ENCODE data around the gene ARHGAP26.

ARHGAP26 gene

GRCh38 chr5:143025376-143025775, 255.2 kb downstream of the ARHGAP26 start:
- DNase-seq = no peak

- no peak for DNase-seq
Observed at GRCh38 chr5:143025971-143026370, 255.8 kb downstream of the ARHGAP26 start.

- DNase-seq = no peak
Observed at GRCh38 chr5:143026380-143026779, 256.2 kb downstream of the ARHGAP26 start.

GRCh38 chr5:143029293-143029692, 259.1 kb downstream of the ARHGAP26 start:
- no peak for DNase-seq

GRCh38 chr5:143030349-143030748, 260.2 kb downstream of the ARHGAP26 start:
- DNase-seq = no peak

- DNase-seq = no peak
Observed at GRCh38 chr5:143031781-143032580, 261.8 kb downstream of the ARHGAP26 start.

- no peak for DNase-seq
Observed at GRCh38 chr5:143032581-143032836, 262.3 kb downstream of the ARHGAP26 start.

- no peak for DNase-seq
Observed at GRCh38 chr5:143033535-143034250, 263.5 kb downstream of the ARHGAP26 start.

GRCh38 chr5:143036146-143036927, 266.2 kb downstream of the ARHGAP26 start:
- no peak for DNase-seq

- DNase-seq = no peak
Observed at GRCh38 chr5:143037071-143037470, 266.9 kb downstream of the ARHGAP26 start.

- no peak for DNase-seq
Observed at GRCh38 chr5:143037708-143038107, 267.5 kb downstream of the ARHGAP26 start.

GRCh38 chr5:143040622-143041021, 270.4 kb downstream of the ARHGAP26 start:
- DNase-seq = no peak

- no peak for DNase-seq
Observed at GRCh38 chr5:143041461-143041860, 271.3 kb downstream of the ARHGAP26 start.

- DNase-seq = no peak
Observed at GRCh38 chr5:143041972-143042770, 272.0 kb downstream of the ARHGAP26 start.

GRCh38 chr5:143044265-143044664, 274.1 kb downstream of the ARHGAP26 start:
- DNase-seq = no peak

GRCh38 chr5:143045062-143045461, 274.9 kb downstream of the ARHGAP26 start:
- no peak for DNase-seq

GRCh38 chr5:143046314-143046713, 276.1 kb downstream of the ARHGAP26 start:
- no peak for DNase-seq

- no peak for DNase-seq
Observed at GRCh38 chr5:143047091-143047490, 276.9 kb downstream of the ARHGAP26 start.

- DNase-seq = no peak
Observed at GRCh38 chr5:143050183-143050582, 280.0 kb downstream of the ARHGAP26 start.

- no peak for DNase-seq
Observed at GRCh38 chr5:143051244-143052058, 281.3 kb downstream of the ARHGAP26 start.

GRCh38 chr5:143052967-143053682, 282.9 kb downstream of the ARHGAP26 start:
- no peak for DNase-seq

All from activated CD8-positive, alpha-beta memory T cell treated with anti-CD3 and anti-CD28 coated beads, Interleukin-2, amount 50 U/mL, for 48 hours (primary cell).